CMK (cell line): ENCODE results near the gene OR4D10.

Source experiments
- DNase-seq: peaks from one replicate; pipeline ENCODE4 v3.0.0-alpha.2; 2010; ENCODE audit warnings: low read depth

The OR4D10 gene

DNA sequence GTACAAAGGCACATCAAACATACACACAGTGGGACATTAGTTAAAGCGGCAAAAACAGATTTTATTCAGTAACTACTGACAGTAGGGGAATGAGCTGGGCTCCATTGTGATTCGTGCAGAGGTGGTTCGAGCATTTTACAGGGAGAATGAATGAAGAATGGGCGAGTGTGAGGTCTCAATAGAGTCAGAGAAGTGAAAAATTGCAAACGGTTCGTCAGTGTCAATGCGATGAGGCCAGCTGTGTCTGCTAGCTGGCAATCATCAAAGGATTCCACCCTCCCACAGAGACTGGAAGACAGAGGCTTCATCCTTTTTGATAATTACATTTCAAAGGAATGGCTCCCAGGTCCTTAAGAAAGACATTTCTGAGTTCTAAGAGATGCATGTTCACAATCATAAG, 55.6 kb downstream of the OR4D10 start:
- no peak for DNase-seq
